Measurements from ENCODE around the gene ESYT1.

DNA sequence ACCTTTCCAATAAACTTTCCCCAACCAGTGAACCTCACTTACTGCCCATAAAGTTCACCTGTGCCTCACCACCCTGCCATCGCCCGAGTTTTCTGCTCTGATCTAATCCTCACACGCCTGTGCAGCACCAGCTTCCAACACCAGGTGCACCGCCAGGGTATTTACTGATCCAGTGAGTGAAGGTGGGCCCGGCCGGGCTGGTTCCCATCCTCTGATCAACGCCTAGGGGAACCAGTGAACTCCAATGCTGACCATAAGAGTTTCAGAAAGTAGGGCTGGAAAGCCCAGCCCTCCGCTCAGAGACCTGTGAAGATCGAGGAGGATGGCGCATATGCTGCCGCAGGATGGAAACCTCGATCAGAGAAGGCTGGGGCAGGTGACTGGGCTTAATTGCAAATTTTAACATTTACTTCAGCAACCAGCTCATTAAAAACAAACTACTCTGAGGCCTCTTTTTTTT lies 23.6 kb downstream of the ESYT1 start:
- TF ChIP-seq, protein P1, sequence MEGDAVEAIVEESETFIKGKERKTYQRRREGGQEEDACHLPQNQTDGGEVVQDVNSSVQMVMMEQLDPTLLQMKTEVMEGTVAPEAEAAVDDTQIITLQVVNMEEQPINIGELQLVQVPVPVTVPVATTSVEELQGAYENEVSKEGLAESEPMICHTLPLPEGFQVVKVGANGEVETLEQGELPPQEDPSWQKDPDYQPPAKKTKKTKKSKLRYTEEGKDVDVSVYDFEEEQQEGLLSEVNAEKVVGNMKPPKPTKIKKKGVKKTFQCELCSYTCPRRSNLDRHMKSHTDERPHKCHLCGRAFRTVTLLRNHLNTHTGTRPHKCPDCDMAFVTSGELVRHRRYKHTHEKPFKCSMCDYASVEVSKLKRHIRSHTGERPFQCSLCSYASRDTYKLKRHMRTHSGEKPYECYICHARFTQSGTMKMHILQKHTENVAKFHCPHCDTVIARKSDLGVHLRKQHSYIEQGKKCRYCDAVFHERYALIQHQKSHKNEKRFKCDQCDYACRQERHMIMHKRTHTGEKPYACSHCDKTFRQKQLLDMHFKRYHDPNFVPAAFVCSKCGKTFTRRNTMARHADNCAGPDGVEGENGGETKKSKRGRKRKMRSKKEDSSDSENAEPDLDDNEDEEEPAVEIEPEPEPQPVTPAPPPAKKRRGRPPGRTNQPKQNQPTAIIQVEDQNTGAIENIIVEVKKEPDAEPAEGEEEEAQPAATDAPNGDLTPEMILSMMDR (IDR thresholded peaks at IDR 0.05), result peak in 2 of 4 experiments; percentile 34 to 54
- TF ChIP-seq EP300 (IDR thresholded peaks at IDR 0.05), result no peak
